Superior temporal gyrus (tissue), 1 donor: ENCODE results near the gene TUBG2.
"Not testable (repeated sequence)": the region's sequence is repeated elsewhere in the genome, so short reads cannot be mapped to it uniquely, and the experiment has no call there.

Experiments used
- DNase-seq: peaks from one replicate; pipeline ENCODE4 v3.0.0-alpha.2; 2016; ENCODE audit errors: extremely low spot score

TUBG2 gene

DNA sequence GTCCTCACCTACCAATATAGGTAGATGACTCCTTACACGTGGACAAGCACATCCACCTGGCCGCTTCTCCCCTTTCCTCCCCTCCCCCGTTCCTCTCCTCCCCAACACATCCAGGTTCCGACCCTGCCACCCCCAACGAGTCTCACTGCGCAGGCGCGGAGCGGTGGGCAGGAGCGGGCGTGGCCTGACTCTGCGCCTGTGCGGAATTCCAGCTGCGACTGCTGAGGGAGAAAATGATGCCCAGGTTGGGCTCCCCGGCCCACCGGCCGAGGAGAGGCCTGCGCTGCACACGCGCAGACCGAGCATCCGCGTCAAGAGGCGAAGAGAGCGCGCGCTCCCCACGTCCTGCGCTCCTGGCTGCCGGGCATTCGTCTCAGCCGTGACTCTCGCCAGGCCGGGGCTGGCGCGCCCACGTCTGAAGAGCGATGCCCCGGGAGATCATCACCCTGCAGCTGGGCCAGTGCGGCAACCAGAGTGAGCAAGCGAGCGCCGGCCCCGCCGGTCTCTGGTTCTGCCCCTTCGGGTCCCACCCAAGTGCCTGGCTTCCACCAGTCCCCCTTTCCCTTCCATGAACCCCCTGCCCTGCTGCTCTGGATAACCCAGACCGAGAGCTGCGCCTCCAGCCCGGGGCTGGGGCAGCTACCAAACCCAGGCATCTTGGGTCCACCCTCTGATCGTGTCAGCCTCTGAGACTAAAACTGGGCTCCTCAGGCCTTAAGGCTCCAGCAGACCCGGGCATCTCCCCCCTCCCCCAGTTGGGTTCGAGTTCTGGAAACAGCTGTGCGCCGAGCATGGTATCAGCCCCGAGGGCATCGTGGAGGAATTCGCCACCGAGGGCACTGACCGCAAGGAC, at the start of gene TUBG2:
Gene TUBG2 (plus strand): TSS at position 206 of the 853 bp plus-strand sequence. CDS start 220 bp downstream, at position 426.
- peak; percentile 90 for DNase-seq

GRCh38 chr17:42609814-42610801, 49.0 kb upstream of the TUBG2 start:
- not testable (repeated sequence) for DNase-seq

DNA sequence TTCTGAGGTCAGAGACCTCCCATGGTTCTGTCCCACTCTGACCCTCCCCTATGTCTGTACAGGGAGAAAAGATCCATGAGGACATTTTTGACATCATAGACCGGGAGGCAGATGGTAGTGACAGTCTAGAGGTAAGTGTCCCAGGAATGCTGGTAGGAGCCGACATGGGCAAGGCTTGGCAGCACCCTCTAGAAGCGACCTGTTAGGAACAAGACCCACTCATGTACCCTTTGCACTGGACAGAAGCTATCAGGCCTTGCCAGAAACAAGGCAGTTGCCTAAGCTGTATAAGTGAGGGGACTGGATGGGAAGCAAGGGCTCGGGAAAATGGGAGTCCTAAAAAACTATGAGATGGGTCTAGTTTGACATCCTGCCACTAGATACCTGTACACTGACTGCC, 47.1 kb upstream of the TUBG2 start:
- DNase-seq: no peak

- DNase-seq: no peak
Measured at GRCh38 chr17:42613699-42614295, 45.3 kb upstream of the TUBG2 start.

- no peak for DNase-seq
Measured at GRCh38 chr17:42617956-42618431, 41.1 kb upstream of the TUBG2 start.

- DNase-seq: no peak
Measured at GRCh38 chr17:42618442-42619150, 40.5 kb upstream of the TUBG2 start.

GRCh38 chr17:42621987-42622386, 37.1 kb upstream of the TUBG2 start:
- not testable (repeated sequence) for DNase-seq

GRCh38 chr17:42623271-42623670, 35.8 kb upstream of the TUBG2 start:
- no peak for DNase-seq

- DNase-seq: no peak
Measured at GRCh38 chr17:42623732-42624596, 35.1 kb upstream of the TUBG2 start.

GRCh38 chr17:42627032-42627764, 31.9 kb upstream of the TUBG2 start:
- not testable (repeated sequence) for DNase-seq

DNA sequence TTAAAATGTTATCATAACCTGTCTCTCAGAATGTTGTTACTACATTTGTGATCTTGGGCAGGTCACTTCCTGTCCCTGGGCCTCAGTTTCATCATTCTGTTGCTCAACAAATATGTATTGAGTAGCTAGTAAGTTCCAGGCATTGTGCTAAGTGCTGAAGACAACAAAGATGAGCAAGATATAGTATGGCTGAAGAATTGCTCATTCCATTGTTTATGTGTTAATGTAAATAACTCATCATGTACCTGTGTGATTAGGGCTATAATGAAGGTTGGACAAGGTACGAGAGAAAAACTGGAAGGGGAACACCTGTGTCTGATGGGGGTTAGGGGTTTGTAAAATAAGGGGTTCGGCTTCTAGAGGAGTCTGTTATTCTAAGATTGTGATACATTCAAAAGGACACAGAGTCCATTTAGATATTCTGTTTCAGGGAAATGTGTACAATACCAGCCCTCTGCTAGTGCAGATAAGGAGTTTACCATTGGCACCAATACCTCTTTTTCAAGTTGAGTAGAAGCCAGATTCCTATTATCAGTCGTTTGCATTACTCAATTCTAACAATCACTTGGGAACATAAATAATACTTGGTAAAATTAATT, 29.6 kb upstream of the TUBG2 start:
- DNase-seq: no peak

DNA sequence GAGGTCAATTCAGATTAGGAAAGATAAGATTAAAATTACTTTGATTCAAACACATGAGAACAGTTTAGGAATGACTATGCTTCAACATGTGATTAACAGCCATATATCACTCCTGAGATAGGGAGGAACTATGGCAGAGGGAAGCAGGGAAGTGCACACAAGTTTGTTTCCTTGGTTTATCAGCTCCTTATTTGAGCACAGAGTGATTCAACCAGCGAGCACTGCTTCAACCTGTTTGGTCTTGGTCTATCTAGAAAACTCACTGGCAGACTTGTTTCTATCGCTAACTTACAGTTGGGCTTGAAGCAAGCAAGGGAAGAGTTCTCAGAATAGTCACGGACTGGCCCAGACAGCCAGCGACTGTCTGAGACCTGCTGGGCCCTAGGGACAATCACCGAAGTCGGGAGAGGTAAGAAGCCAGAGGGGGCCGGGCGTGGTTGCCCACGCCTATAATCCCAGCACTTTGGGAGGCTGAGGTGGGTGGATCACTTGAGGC, 26.1 kb upstream of the TUBG2 start:
- DNase-seq: no peak

GRCh38 chr17:42639525-42640113, 19.5 kb upstream of the TUBG2 start:
- DNase-seq: no peak

DNA sequence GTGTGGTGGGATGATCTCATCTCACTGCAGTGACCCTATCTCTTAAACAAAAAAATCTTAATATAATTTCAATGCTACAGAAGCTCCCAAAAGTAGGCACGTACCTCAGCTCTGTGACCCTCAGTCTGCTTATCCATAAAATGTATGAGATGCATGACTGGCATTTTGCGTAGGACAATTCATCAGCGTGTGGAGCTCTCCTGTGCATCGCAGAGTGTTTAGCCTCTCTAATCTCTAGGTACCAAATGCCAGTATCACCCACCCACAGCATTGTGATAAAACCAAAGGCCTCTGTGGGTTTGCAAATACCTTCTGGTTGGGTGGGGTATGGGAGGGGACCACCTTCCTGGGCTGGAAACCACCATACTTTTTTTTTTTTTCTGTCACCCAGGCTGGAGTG, 19.0 kb upstream of the TUBG2 start:
- no peak for DNase-seq

GRCh38 chr17:42642336-42642735, 16.7 kb upstream of the TUBG2 start:
- no peak for DNase-seq

DNA sequence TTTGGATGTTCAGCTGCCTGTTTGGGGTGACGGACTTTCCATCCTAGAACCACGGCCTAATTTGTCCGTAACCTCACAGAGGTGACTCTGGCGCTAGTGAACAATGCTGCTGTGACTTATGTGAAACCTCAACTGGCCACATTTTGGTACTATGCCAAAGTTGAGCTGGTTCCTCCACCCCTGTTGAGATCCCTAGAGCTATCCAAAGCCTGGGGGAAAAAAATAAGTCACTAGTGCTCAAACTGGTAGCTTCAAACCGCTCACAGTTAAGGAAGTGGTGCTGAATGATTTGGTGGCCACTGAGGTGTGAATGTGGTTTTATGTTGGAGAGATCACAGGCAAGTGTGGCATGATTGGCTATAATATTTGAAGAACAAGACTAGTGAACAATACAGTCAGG, 11.3 kb upstream of the TUBG2 start:
- no peak for DNase-seq

GRCh38 chr17:42651392-42651791, 7.7 kb upstream of the TUBG2 start:
- no peak for DNase-seq
